CD14-positive monocyte (primary cell): ENCODE results near the gene KRT27. TPM values are rescaled to one million over a fixed set of nuclear protein-coding genes. Genes with fewer than 3 reads are reported as not detected.
A peak's percentile ranks its signal among the peaks of the same experiment; 100 is the strongest.

ENCODE experiments used
- DNase-seq, 3 donors: peaks; one replicate each; pipeline ENCODE4 v3.0.0-alpha.2; 2011 to 2022
- H2AFZ ChIP-seq: 2 replicates; pipeline ENCODE4 v1.6.0; 2012; ENCODE audit warnings: mild to moderate bottlenecking, low read depth, low read length, inconsistent platforms; ENCODE audit not compliant: insufficient read depth, poor library complexity, severe bottlenecking
- H3K27ac ChIP-seq, 2 donors: 1 replicate in 1 of 2; 2 replicates in 1 of 2; pipeline ENCODE4 v1.5.1; 2012 to 2013; ENCODE audit warnings: low read length in 2 of 2, control low read depth in 1 of 2, inconsistent platforms in 1 of 2, low read depth in 1 of 2, mild to moderate bottlenecking in 1 of 2
- H3K27me3 ChIP-seq, 2 donors: one replicate each; pipeline versions ENCODE4 v1.6.0 to v1.6.1; 2011 to 2013; ENCODE audit warnings: low read length in 2 of 2; ENCODE audit not compliant: control insufficient read depth in 2 of 2, insufficient read depth in 2 of 2
- H3K36me3 ChIP-seq, 2 donors: replicated peaks in 1 of 2; 1 replicate in 1 of 2; 2 replicates in 1 of 2; pipeline versions ENCODE4 v1.5.1 to v1.6.1; 2012 to 2013; ENCODE audit warnings: low read length in 2 of 2, control low read depth in 1 of 2, inconsistent platforms in 1 of 2, mild to moderate bottlenecking in 1 of 2; ENCODE audit not compliant: insufficient read depth in 2 of 2, control insufficient read depth in 1 of 2
- H3K4me1 ChIP-seq, 2 donors: 1 replicate in 1 of 2; 2 replicates in 1 of 2; pipeline versions ENCODE4 v1.5.1 to v1.6.1; 2012 to 2013; ENCODE audit warnings: low read length in 2 of 2, control low read depth in 1 of 2, inconsistent platforms in 1 of 2, mild to moderate bottlenecking in 1 of 2, moderate library complexity in 1 of 2; ENCODE audit not compliant: insufficient read depth in 2 of 2, control insufficient read depth in 1 of 2
- H3K4me2 ChIP-seq: replicated peaks from 2 replicates; pipeline ENCODE3; 2012; ENCODE audit warnings: low read length, moderate library complexity, mild to moderate bottlenecking; ENCODE audit not compliant: poor library complexity, severe bottlenecking; ENCODE audit errors: extremely low read depth
- H3K4me3 ChIP-seq, 3 experiments: fragments of 200-600 bp in 1 of 3; sonication (generic) in 1 of 3; replicated peaks in 1 of 3; 1 replicate in 2 of 3; 2 replicates in 1 of 3; pipeline ENCODE4 v1.5.1; 2011 to 2013; ENCODE audit warnings: low read length in 3 of 3, mild to moderate bottlenecking in 3 of 3, control low read depth in 2 of 3, low read depth in 2 of 3, inconsistent platforms in 1 of 3, moderate library complexity in 1 of 3
- H3K79me2 ChIP-seq: 2 replicates; pipeline ENCODE4 v1.6.0; 2012; ENCODE audit warnings: mild to moderate bottlenecking, control low read depth, inconsistent platforms, low read length, moderate library complexity; ENCODE audit not compliant: insufficient read depth
- H3K9ac ChIP-seq: 2 replicates; pipeline ENCODE4 v1.6.0; 2017; ENCODE audit warnings: low read length, mild to moderate bottlenecking; ENCODE audit not compliant: insufficient read depth, poor library complexity, severe bottlenecking
- H3K9me3 ChIP-seq, 2 donors: replicated peaks in 1 of 2; 1 replicate in 1 of 2; 2 replicates in 1 of 2; pipeline versions ENCODE4 v1.5.1 to v1.6.1; 2012 to 2013; ENCODE audit warnings: low read length in 2 of 2, control low read depth in 1 of 2; ENCODE audit not compliant: control insufficient read depth in 1 of 2, insufficient read depth in 1 of 2
- H4K20me1 ChIP-seq: 2 replicates; pipeline ENCODE4 v1.6.0; 2012; ENCODE audit warnings: mild to moderate bottlenecking, low read length, control low read depth, moderate library complexity; ENCODE audit not compliant: insufficient read depth
- H3K27ac Mint-ChIP-seq, 7 donors: one replicate each; pipeline ENCODE4 v1.8.0; 2020; ENCODE audit warnings: mild to moderate bottlenecking in 7 of 7, mixed read lengths in 7 of 7, moderate library complexity in 6 of 7, inconsistent platforms in 2 of 7
- H3K27me3 Mint-ChIP-seq, 3 donors: one replicate each; pipeline ENCODE4 v1.8.0; 2021 to 2022; ENCODE audit warnings: low read depth in 3 of 3, mild to moderate bottlenecking in 3 of 3, mixed read lengths in 3 of 3, moderate library complexity in 3 of 3, inconsistent platforms in 1 of 3
- H3K36me3 Mint-ChIP-seq, 2 donors: one replicate each; pipeline ENCODE4 v1.8.0; 2020; ENCODE audit warnings: mixed read lengths in 2 of 2, inconsistent platforms in 1 of 2, mild to moderate bottlenecking in 1 of 2
- H3K4me1 Mint-ChIP-seq: one replicate; pipeline ENCODE4 v1.8.0; 2020; ENCODE audit warnings: mild to moderate bottlenecking, mixed read lengths
- H3K4me3 Mint-ChIP-seq, 2 donors: one replicate each; pipeline ENCODE4 v1.8.0; 2020; ENCODE audit warnings: mild to moderate bottlenecking in 2 of 2, mixed read lengths in 2 of 2, moderate library complexity in 1 of 2
- H3K9me3 Mint-ChIP-seq, 7 donors: one replicate each; pipeline ENCODE4 v1.8.0; 2020 to 2022; ENCODE audit warnings: mixed read lengths in 7 of 7, mild to moderate bottlenecking in 6 of 7, moderate library complexity in 6 of 7, inconsistent platforms in 2 of 7
- CTCF ChIP-seq: fragments of 200-600 bp; IDR thresholded peaks from one replicate; pipeline ENCODE4 v1.8.0; 2022; ENCODE audit warnings: antibody characterized with exemption, mild to moderate bottlenecking
- WGBS: methylation state at CpG from one replicate; pipeline ENCODE4 v1.1.5; 2013; ENCODE audit warnings: missing lambda C conversion rate; ENCODE audit not compliant: insufficient coverage; 5-methylcytosine and 5-hydroxymethylcytosine counted together
- intact Hi-C, 2 donors: fragments of 100-400 bp; cut with micrococcal nuclease; formaldehyde crosslinking; loops; one replicate each; pipeline versions ENCODE4 v1.15.0 to v1.15.1; 2023
- polyA plus RNA-seq, 3 donors: library from polyadenylated mRNA; depleted of rRNA in 1 of 3; unstranded in 2 of 3; stranded (reverse) in 1 of 3; fragments of 300-500 nt in 2 of 3; fragments of >200 nt in 1 of 3; fragmentation: Illumina TruSeq in 2 of 3; gene quantifications; 1 replicate in 2 of 3; 2 replicates in 1 of 3; pipeline ENCODE4 v1.2.3, GENCODE V29; 2012 to 2021

The KRT27 gene
- polyA plus RNA-seq, 3 donors = not detected

DNA sequence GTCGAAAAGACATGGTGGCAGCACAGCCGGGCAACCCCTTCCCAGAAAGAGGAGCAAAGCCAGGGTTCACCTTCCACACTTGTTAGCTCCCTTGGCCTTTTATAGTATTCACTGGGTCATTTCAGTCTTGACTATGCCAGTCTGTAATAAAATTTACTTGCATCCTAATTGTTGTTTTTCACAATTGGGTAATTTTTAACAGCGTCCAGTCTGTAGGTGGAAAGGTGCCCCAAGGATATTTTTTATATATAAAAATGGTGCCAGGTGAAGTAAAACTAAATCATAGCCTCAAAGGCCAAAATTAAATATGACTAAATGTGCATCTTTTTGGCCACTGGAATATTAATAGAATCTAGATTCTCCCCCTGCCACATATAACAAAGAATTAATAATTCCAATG lies 10.2 kb downstream of the KRT27 start, which contains the start of gene KRT26:
Gene KRT26 (minus strand): TSS at position 101 of the 400 bp plus-strand sequence. CDS start 88 bp downstream, at position 13.
- Histone ChIP-seq H3K36me3 (no peaks in the 10 kb centered on the region), H3K9me3 (no peaks in the 10 kb centered on the region), H3K27ac (no peak within 1 kb of the TSS), H3K4me1 (no peaks in the 10 kb centered on the region), H2AFZ (no peak within 1 kb of the TSS), H3K4me3 (no peak within 1 kb of the TSS), H3K4me2 (no peak within 1 kb of the TSS), H3K79me2 (no peaks in the 10 kb centered on the region), H3K27me3 (peaks cover 13 to 22% of the 10 kb centered on the region in 2 donors), H4K20me1 (no peaks in the 10 kb centered on the region), H3K9ac (no peak within 1 kb of the TSS)
- H3K4me1 Mint-ChIP-seq = no peaks in the 10 kb centered on the region
- no peak for TF ChIP-seq CTCF
- intact Hi-C loops = no loop called here
- 100% methylated on average over 2 of the region's 3 CpGs for WGBS
- no peaks in the 10 kb centered on the region for H3K36me3 Mint-ChIP-seq
- no peak for DNase-seq
- peak within 1 kb of the TSS in 1 of 2 donors; percentile 58 for H3K4me3 Mint-ChIP-seq
- H3K27me3 Mint-ChIP-seq = peaks cover 13 to 28% (median 15%) of the 10 kb centered on the region in 3 donors
- H3K9me3 Mint-ChIP-seq = peaks cover 0 to 1% (median 0%) of the 10 kb centered on the region in 7 donors
- H3K27ac Mint-ChIP-seq = no peak within 1 kb of the TSS

DNA sequence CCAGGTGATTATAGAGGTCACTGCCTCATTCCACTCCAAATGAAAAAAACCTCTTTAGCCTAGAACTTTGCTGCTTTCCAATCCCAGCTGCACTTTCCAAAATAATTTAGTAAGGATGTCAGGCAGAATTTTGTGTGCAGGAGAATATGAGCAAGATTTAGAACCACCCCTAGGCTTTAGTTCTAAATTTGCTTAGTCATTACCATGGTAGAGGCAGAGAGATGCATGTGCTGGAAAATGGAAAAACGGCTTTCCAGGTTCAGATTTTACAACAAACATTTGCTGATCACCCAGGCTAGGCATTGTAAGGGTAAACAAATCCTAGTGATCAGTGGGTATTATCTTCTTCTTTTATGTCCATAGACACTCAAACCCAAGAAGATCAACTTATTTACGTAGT lies 16.7 kb downstream of the KRT27 start:
- peak overlapping the region in 1 of 2 donors; percentile 1 for H3K4me3 Mint-ChIP-seq
- no peak overlapping the region for H2AFZ ChIP-seq
- no peaks in the 10 kb centered on the region for H3K4me1 Mint-ChIP-seq
- no peak overlapping the region for H3K27ac Mint-ChIP-seq
- H4K20me1 ChIP-seq = no peaks in the 10 kb centered on the region
- WGBS = no CpG with 5 or more reads among the region's 2 CpGs
- intact Hi-C loops = no loop called here
- no peaks in the 10 kb centered on the region for H3K36me3 Mint-ChIP-seq
- TF ChIP-seq CTCF = no peak
- no peak overlapping the region for H3K4me2 ChIP-seq
- H3K27ac ChIP-seq = no peak overlapping the region
- H3K9me3 ChIP-seq = peaks cover 18 to 39% of the 10 kb centered on the region in 2 donors
- peaks cover 6 to 17% (median 12%) of the 10 kb centered on the region in 3 donors for H3K27me3 Mint-ChIP-seq
- H3K9me3 Mint-ChIP-seq = peaks cover 20 to 42% (median 33%) of the 10 kb centered on the region in 7 donors
- no peaks in the 10 kb centered on the region for H3K36me3 ChIP-seq
- no peaks in the 10 kb centered on the region for H3K79me2 ChIP-seq
- no peak for DNase-seq
- peaks cover 0 to 10% of the 10 kb centered on the region in 2 donors for H3K27me3 ChIP-seq
- H3K9ac ChIP-seq = no peak overlapping the region
- H3K4me1 ChIP-seq = no peaks in the 10 kb centered on the region
- H3K4me3 ChIP-seq = no peak overlapping the region
